Adipocyte (in vitro differentiated cells): Measurements from ENCODE around the gene GPR142.

Source experiments
- DNase-seq: peaks from one replicate; pipeline ENCODE4 v3.0.0-alpha.2; 2015; ENCODE audit warnings: low read depth
- H3K27me3 ChIP-seq: replicated peaks from 2 replicates; pipeline ENCODE4 v1.7.0; 2013; ENCODE audit warnings: mild to moderate bottlenecking, low read length, moderate library complexity; ENCODE audit not compliant: control insufficient read depth, insufficient read depth
- H3K36me3 ChIP-seq: 2 replicates; pipeline ENCODE4 v1.7.0; 2013; ENCODE audit warnings: low read length, mild to moderate bottlenecking, moderate library complexity; ENCODE audit not compliant: control insufficient read depth, insufficient read depth, severe bottlenecking
- H3K4me1 ChIP-seq: 2 replicates; pipeline ENCODE4 v1.7.0; 2013; ENCODE audit warnings: mild to moderate bottlenecking, low read length, moderate library complexity; ENCODE audit not compliant: control insufficient read depth, insufficient read depth
- H3K4me3 ChIP-seq: 2 replicates; pipeline ENCODE4 v1.7.0; 2013; ENCODE audit warnings: mild to moderate bottlenecking, low read length, moderate library complexity
- H3K9ac ChIP-seq: 2 replicates; pipeline ENCODE4 v1.7.0; 2013; ENCODE audit warnings: mild to moderate bottlenecking, low read length, moderate library complexity
- H3K9me3 ChIP-seq: 2 replicates; pipeline ENCODE4 v1.7.0; 2013; ENCODE audit warnings: mild to moderate bottlenecking, low read length, moderate library complexity; ENCODE audit not compliant: control insufficient read depth

GPR142 gene

GRCh38 chr17:74345433-74346241 is 21.7 kb upstream of the GPR142 start:
- H3K9ac ChIP-seq = no peak overlapping the region
- no peak overlapping the region for H3K4me3 ChIP-seq
- H3K4me1 ChIP-seq = no peaks in the 10 kb centered on the region
- H3K36me3 ChIP-seq = no peaks in the 10 kb centered on the region
- no peak for DNase-seq
- peaks cover 42% of the 10 kb centered on the region for H3K27me3 ChIP-seq
- H3K9me3 ChIP-seq = no peaks in the 10 kb centered on the region

DNA sequence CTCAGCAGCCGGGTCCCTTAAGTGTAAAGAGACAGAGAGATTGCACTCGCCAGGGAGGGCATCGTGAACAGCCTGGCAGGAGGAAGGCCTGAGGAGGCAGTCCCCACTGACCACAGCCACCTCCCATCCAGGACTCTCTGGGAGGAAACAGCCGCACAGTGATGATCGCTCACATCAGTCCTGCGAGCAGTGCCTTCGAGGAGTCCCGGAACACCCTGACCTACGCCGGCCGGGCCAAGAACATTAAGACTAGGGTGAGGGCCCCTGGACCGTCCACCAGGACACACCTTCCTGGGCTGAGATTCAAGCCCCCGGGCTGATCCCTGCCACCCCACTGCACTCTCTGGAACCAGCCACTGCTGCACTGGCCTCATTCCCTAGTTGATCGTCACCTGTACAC is 19.7 kb upstream of the GPR142 start:
- Histone ChIP-seq H3K4me1 (no peaks in the 10 kb centered on the region), H3K27me3 (peaks cover 53% of the 10 kb centered on the region)

GRCh38 chr17:74349120-74349519 is 18.2 kb upstream of the GPR142 start:
- H3K36me3 ChIP-seq = no peaks in the 10 kb centered on the region
- H3K4me1 ChIP-seq = no peaks in the 10 kb centered on the region
- DNase-seq = no peak
- no peaks in the 10 kb centered on the region for H3K9me3 ChIP-seq
- no peak overlapping the region for H3K9ac ChIP-seq
- H3K27me3 ChIP-seq = peaks cover 56% of the 10 kb centered on the region
- H3K4me3 ChIP-seq = no peak overlapping the region

More for the DNA sequence above, 19.7 kb upstream of the GPR142 start:
- Histone ChIP-seq H3K9me3 (no peaks in the 10 kb centered on the region), H3K4me3 (no peak overlapping the region), H3K9ac (no peak overlapping the region), H3K36me3 (no peaks in the 10 kb centered on the region)
- DNase-seq = no peak

DNA sequence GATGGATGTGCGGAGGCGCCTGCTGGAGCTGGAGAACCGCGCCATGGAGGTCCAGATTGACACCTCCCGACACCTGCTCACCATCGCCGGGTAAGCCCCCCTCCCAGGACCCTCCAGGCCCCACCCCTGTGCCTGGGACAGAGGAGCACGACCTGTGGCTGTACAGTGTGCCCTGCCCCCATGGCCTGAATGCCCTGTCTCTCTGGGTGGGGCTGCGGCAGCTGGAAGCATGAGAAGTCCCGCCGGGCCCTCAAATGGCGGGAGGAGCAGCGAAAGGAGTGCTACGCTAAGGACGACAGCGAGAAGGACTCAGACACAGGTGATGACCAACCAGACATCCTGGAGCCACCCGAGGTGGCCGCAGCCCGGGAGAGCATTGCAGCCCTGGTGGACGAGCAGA is 16.8 kb upstream of the GPR142 start:
- peaks cover 53% of the 10 kb centered on the region for H3K27me3 ChIP-seq
- H3K4me3 ChIP-seq = no peak overlapping the region
- no peaks in the 10 kb centered on the region for H3K9me3 ChIP-seq
- H3K4me1 ChIP-seq = no peaks in the 10 kb centered on the region
- DNase-seq = no peak
- no peaks in the 10 kb centered on the region for H3K36me3 ChIP-seq
- H3K9ac ChIP-seq = no peak overlapping the region

GRCh38 chr17:74351552-74352210 is 15.6 kb upstream of the GPR142 start:
- H3K4me3 ChIP-seq = no peak overlapping the region

DNA sequence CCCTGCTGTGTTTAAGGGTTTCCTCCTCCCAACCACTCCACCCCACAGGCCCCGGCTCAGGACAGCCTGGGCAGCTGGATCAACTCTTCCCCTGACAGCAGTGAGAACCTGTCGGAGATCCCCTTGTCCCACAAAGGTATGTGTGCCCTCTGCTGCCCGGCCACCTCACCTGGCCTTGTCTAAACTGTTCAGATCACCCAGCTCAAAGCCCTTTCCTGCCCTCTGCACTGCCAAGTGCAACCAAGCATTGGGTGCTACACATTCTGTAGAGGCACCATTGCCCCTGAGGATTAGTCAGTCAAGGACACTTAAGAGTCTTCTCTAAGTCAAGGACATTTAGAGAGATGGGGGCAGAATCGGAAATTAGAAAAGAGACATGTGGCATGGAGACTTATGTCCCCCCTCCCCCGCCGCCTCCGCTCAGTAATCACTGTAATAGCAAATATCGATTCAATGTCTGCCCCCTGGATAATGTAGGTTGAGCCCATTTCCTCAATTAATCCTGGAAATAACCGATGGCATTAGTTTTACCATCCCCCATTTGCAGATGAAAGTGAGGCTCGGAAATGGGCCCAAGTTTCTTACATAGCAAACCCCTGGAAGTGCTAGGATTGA is 13.8 kb upstream of the GPR142 start:
- H3K4me3 ChIP-seq = no peak overlapping the region
- DNase-seq = no peak
- H3K36me3 ChIP-seq = no peaks in the 10 kb centered on the region
- no peaks in the 10 kb centered on the region for H3K4me1 ChIP-seq
- H3K27me3 ChIP-seq = peaks cover 64% of the 10 kb centered on the region
- H3K9me3 ChIP-seq = no peaks in the 10 kb centered on the region
- H3K9ac ChIP-seq = no peak overlapping the region

More at GRCh38 chr17:74351552-74352210, 15.6 kb upstream of the GPR142 start:
- DNase-seq = no peak
- Histone ChIP-seq H3K36me3 (no peaks in the 10 kb centered on the region), H3K9ac (no peak overlapping the region), H3K4me1 (no peaks in the 10 kb centered on the region), H3K27me3 (peaks cover 62% of the 10 kb centered on the region), H3K9me3 (no peaks in the 10 kb centered on the region)

DNA sequence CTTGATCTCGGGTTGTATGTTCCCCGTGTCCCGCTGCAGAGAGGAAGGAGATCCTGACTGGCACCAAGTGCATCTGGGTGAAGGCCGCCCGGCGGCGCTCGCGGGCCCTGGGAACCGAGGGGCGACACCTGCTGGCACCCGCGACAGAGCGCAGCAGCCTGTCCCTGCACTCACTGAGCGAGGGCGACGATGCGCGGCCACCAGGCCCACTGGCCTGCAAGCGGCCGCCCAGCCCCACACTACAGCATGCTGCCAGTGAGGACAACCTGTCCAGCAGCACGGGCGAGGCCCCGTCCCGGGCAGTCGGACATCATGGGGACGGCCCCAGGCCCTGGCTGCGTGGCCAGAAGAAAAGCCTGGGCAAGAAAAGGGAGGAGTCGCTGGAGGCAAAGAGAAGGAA is 13.2 kb upstream of the GPR142 start:
- no peak overlapping the region for H3K4me3 ChIP-seq
- H3K27me3 ChIP-seq = peaks cover 64% of the 10 kb centered on the region
- H3K9ac ChIP-seq = no peak overlapping the region
- H3K9me3 ChIP-seq = no peaks in the 10 kb centered on the region
- no peaks in the 10 kb centered on the region for H3K4me1 ChIP-seq
- no peaks in the 10 kb centered on the region for H3K36me3 ChIP-seq
- no peak for DNase-seq

DNA sequence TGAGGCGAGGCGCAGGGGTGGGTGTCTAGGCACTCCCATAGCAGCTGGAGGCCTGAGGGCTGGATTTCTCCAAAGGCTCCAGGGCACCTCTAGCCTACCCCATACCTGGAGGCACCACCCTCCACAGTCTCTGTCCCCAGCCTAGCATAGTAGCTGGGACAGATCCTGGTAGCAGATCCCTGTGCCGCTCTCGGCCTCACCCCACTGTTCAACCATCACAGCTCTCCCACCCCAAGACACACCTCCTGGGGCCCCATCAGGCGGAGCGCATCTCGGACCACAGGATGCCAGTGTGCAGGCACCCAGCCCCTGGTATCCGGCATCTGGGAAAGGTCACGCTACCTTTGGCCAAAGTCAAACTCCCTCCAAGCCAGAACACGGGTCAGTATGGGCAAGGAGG is 12.7 kb upstream of the GPR142 start:
- no peaks in the 10 kb centered on the region for H3K36me3 ChIP-seq
- no peak overlapping the region for H3K9ac ChIP-seq
- peaks cover 60% of the 10 kb centered on the region for H3K27me3 ChIP-seq
- no peak overlapping the region for H3K4me3 ChIP-seq
- no peaks in the 10 kb centered on the region for H3K4me1 ChIP-seq
- no peak for DNase-seq
- H3K9me3 ChIP-seq = no peaks in the 10 kb centered on the region

- Histone ChIP-seq H3K4me3 (no peak overlapping the region), H3K27me3 (peaks cover 65% of the 10 kb centered on the region), H3K36me3 (no peaks in the 10 kb centered on the region), H3K9me3 (no peaks in the 10 kb centered on the region), H3K9ac (no peak overlapping the region), H3K4me1 (no peaks in the 10 kb centered on the region)
- DNase-seq = no peak
These were observed 12.2 kb upstream of the GPR142 start for GRCh38 chr17:74355065-74355464.

GRCh38 chr17:74356646-74357465 is 10.4 kb upstream of the GPR142 start:
- H3K27me3 ChIP-seq = peaks cover 75% of the 10 kb centered on the region
- no peak for DNase-seq
- H3K36me3 ChIP-seq = no peaks in the 10 kb centered on the region
- H3K9ac ChIP-seq = no peak overlapping the region
- no peak overlapping the region for H3K4me3 ChIP-seq
- H3K9me3 ChIP-seq = no peaks in the 10 kb centered on the region
- H3K4me1 ChIP-seq = no peaks in the 10 kb centered on the region

DNA sequence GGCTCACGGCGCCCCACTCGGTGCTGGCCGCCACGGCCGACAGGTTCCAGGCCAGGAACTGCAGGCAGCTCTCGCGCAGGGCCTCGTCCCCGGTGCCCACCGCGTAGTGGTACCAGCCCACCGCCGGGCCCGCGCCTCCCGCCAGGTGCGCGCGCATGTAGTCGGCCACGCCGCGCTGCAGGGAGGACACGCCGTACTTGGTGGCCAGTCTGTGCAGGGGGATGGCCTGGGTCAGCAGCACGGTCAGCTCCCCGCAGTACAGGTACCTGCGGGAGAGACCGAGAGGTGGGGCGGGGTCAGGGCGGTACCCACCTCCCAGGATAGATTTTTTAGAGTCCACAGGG is 9.9 kb upstream of the GPR142 start:
- no peak overlapping the region for H3K9ac ChIP-seq
- H3K4me1 ChIP-seq = no peaks in the 10 kb centered on the region
- no peak for DNase-seq
- H3K4me3 ChIP-seq = no peak overlapping the region
- peaks cover 76% of the 10 kb centered on the region for H3K27me3 ChIP-seq
- H3K36me3 ChIP-seq = no peaks in the 10 kb centered on the region
- no peaks in the 10 kb centered on the region for H3K9me3 ChIP-seq
